ENCODE data around the gene PPIA. TPM values are rescaled to one million over a fixed set of nuclear protein-coding genes. Genes with fewer than 3 reads are reported as not detected.

Gene PPIA
- polyA plus RNA-seq, 1 donor from 2014 or later = 2,769 TPM

GRCh38 chr7:44849885-44850544, 53.5 kb downstream of the PPIA start:
- Histone ChIP-seq H3K79me2 (replicated peaks; ENCODE audit: insufficient read depth, low read length) (peaks cover 12% of the 10 kb centered on the region), H3K27ac (ENCODE audit: low read length) (no peak overlapping the region), H2AFZ (ENCODE audit: low read depth, low read length) (no peak overlapping the region), H3K27me3 (ENCODE audit: insufficient read depth, low read depth, low read length) (no peaks in the 10 kb centered on the region), H3F3A (ENCODE audit: insufficient read depth, low read length, poor library complexity, severe bottlenecking) (peaks cover 8% of the 10 kb centered on the region), H3K36me3 (ENCODE audit: insufficient read depth, low read length) (no peaks in the 10 kb centered on the region), H4K20me1 (ENCODE audit: insufficient read depth) (no peaks in the 10 kb centered on the region), H3K4me3 (ENCODE audit: low read length) (no peak overlapping the region), H3K9ac (ENCODE audit: low read length) (no peak overlapping the region), H3K9me3 (ENCODE audit: low read length) (no peaks in the 10 kb centered on the region), H3K4me2 (ENCODE audit: low read length) (no peak overlapping the region), H3K9me2 (ENCODE audit: insufficient read depth, low read length) (no peaks in the 10 kb centered on the region)
- no peak for TF ChIP-seq POLR2AphosphoS5 (IDR thresholded peaks at IDR 0.05)
- TF ChIP-seq MXI1 (conservative IDR thresholded peaks at IDR 0.05; ENCODE audit: poor library complexity, severe bottlenecking) = no peak
- no peak for TF ChIP-seq REST (IDR thresholded peaks at IDR 0.05; ENCODE audit: borderline replicate concordance)
- TF ChIP-seq SMC3 (conservative IDR thresholded peaks at IDR 0.05; ENCODE audit: poor library complexity) = no peak
- no peak for TF ChIP-seq CTCF (IDR thresholded peaks at IDR 0.05; ENCODE audit: poor library complexity, severe bottlenecking)
- no peak for TF ChIP-seq EZH2 (IDR thresholded peaks at IDR 0.05; ENCODE audit: borderline replicate concordance, insufficient read depth, low read length, poor library complexity, severe bottlenecking)
- no peak for TF ChIP-seq EP300 (conservative IDR thresholded peaks at IDR 0.05; ENCODE audit: poor library complexity, severe bottlenecking)
- no peak for TF ChIP-seq TAF1 (IDR thresholded peaks at IDR 0.05; ENCODE audit: low read depth)
- no peak for TF ChIP-seq RAD21 (conservative IDR thresholded peaks at IDR 0.05)

- no peaks in the 10 kb centered on the region for H3K79me2 ChIP-seq (replicated peaks; ENCODE audit: insufficient read depth, low read length)
- H3K4me2 ChIP-seq (ENCODE audit: low read length) = no peak overlapping the region
- H2AFZ ChIP-seq (ENCODE audit: low read depth, low read length) = no peak overlapping the region
- no peak overlapping the region for H3K4me3 ChIP-seq (ENCODE audit: low read length)
- H3K36me3 ChIP-seq (ENCODE audit: insufficient read depth, low read length) = no peaks in the 10 kb centered on the region
- no peaks in the 10 kb centered on the region for H4K20me1 ChIP-seq (ENCODE audit: insufficient read depth)
- H3F3A ChIP-seq (ENCODE audit: insufficient read depth, low read length, poor library complexity, severe bottlenecking) = no peaks in the 10 kb centered on the region
- H3K9ac ChIP-seq (ENCODE audit: low read length) = no peak overlapping the region
- no peaks in the 10 kb centered on the region for H3K9me3 ChIP-seq (ENCODE audit: low read length)
- H3K27ac ChIP-seq (ENCODE audit: low read length) = no peak overlapping the region
- no peaks in the 10 kb centered on the region for H3K9me2 ChIP-seq (ENCODE audit: insufficient read depth, low read length)
- no peaks in the 10 kb centered on the region for H3K27me3 ChIP-seq (ENCODE audit: insufficient read depth, low read depth, low read length)
- no peak for TF ChIP-seq EP300 (conservative IDR thresholded peaks at IDR 0.05; ENCODE audit: poor library complexity, severe bottlenecking)
- no peak for TF ChIP-seq SMC3 (conservative IDR thresholded peaks at IDR 0.05; ENCODE audit: poor library complexity)
- TF ChIP-seq TAF1 (IDR thresholded peaks at IDR 0.05; ENCODE audit: low read depth) = no peak
- no peak for TF ChIP-seq MXI1 (conservative IDR thresholded peaks at IDR 0.05; ENCODE audit: poor library complexity, severe bottlenecking)
- no peak for TF ChIP-seq RAD21 (conservative IDR thresholded peaks at IDR 0.05)
- no peak for TF ChIP-seq POLR2AphosphoS5 (IDR thresholded peaks at IDR 0.05)
- no peak for TF ChIP-seq EZH2 (IDR thresholded peaks at IDR 0.05; ENCODE audit: borderline replicate concordance, insufficient read depth, low read length, poor library complexity, severe bottlenecking)
- TF ChIP-seq REST (IDR thresholded peaks at IDR 0.05; ENCODE audit: borderline replicate concordance) = no peak
- TF ChIP-seq CTCF (IDR thresholded peaks at IDR 0.05; ENCODE audit: poor library complexity, severe bottlenecking) = no peak
Measured at GRCh38 chr7:44852590-44852989, 56.1 kb downstream of the PPIA start.

Data from neural cell (in vitro differentiated cells).